Choroid plexus epithelial cell (primary cell): ENCODE data around the gene CRIP3.

Source experiments
- DNase-seq: peaks from one replicate; pipeline ENCODE4 v3.0.0-alpha.2; 2010; ENCODE audit warnings: low read depth
- H3K4me3 ChIP-seq: 2 replicates; pipeline ENCODE4 v1.5.1; 2011; ENCODE audit warnings: low read depth, mild to moderate bottlenecking, control low read depth, low read length, moderate library complexity
- CTCF ChIP-seq: conservative IDR thresholded peaks from 2 replicates; pipeline ENCODE4 v1.5.1; 2011; ENCODE audit warnings: low read depth, mild to moderate bottlenecking, control low read depth, inconsistent platforms, low read length, moderate library complexity

CRIP3 gene

DNA sequence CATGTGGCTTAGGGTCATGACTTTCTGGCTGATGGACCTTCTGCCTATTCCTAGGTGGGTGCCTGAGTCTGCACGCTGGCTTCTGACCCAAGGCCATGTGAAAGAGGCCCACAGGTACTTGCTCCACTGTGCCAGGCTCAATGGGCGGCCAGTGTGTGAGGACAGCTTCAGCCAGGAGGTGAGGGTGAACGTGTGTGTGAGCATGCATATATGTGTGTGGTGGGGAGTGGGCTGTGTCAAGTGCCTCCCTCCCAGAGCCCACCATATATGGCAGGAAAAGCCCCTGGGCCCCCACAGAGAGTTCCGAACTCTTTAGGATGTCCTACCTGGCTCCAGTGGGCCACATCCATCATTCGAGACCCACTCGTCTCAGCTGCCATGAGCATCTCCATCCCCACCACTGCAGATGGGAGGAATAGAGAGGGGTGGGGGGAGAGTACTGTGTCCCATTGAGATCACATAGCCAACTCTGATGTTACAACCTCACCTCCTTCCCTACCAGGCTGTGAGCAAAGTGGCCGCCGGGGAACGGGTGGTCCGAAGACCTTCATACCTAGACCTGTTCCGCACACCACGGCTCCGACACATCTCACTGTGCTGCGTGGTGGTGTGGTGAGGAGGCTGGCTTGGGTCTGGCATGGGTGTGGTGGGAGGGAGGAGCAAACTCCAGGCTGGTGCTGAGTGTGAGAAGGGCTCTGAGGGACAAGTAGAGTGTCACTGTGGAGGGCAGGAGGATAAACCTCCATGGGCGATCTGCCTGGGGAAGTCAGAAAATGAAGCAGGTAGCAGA, 7.3 kb downstream of the CRIP3 start:
- H3K4me3 ChIP-seq: no peak overlapping the region
- DNase-seq: no peak
- no peak for TF ChIP-seq CTCF

DNA sequence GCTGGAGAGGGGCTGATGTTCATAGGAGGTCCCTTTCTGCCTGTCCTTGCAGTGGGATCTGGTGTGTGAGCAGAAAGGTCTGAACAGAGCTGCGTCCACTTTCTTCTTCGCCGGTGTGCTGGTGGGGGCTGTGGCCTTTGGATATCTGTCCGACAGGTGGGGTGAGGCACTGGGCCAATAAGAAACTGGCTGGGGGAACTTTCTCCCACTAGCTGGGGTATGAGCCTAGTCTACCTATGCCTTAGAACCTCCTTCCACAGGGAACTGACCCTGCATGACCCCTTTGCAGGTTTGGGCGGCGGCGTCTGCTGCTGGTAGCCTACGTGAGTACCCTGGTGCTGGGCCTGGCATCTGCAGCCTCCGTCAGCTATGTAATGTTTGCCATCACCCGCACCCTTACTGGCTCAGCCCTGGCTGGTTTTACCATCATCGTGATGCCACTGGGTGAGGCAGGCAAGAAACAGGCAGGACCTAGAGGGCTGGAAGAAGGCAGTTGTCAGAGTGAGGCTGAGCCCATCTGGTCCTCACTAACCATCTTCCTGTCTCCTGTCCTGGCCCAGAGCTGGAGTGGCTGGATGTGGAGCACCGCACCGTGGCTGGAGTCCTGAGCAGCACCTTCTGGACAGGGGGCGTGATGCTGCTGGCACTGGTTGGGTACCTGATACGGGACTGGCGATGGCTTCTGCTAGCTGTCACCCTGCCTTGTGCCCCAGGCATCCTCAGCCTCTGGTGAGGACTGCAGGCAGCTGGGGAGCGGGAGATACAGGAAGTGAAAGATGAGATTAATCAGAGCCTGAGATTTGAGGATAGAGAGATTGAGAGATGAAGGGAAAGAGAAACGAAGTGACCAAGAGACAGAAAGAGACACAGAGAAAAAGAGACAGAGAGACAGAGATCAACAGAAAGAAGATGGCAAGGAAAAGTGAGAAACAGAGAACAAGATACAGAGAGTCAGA, 9.0 kb downstream of the CRIP3 start:
- H3K4me3 ChIP-seq: no peak overlapping the region

DNA sequence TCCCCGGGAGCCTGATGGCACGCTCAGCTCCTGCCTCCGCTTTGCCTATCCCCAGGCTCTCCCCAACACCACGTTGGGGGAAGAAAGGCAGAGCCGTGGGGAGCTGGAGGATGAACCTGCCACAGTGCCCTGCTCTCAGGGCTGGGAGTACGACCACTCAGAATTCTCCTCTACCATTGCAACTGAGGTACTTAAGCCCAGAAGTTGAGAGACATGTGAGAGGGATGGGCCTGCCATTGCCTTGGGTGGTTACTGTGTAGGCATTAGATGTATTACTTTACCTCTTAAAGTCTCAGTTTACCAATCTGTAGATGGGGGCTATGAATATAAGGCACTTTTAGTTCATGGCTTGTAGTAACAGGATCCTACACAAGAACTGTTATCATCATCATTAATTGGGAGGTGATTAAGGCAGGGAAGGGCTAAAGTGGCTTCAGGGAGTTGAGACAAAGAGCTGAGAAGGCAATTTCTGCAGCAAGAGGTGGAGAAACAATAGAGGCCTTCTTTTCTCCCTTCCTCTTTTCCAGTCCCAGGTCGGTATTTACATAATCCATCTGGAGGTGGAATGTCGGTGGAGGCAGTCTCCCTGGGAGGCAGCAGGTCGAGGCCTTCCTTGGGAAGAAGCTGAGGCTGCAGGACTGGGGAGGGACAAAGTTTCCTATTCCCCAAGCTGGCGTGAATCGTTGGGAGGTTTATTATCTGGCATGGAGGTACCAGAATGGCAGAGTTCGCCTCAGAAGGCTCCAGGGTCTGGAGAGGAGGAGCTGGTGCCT, 9.9 kb downstream of the CRIP3 start:
- no peak overlapping the region for H3K4me3 ChIP-seq
- no peak for TF ChIP-seq CTCF
- DNase-seq: no peak

More for the DNA sequence above, 9.0 kb downstream of the CRIP3 start:
- TF ChIP-seq CTCF: no peak
- DNase-seq: no peak

DNA sequence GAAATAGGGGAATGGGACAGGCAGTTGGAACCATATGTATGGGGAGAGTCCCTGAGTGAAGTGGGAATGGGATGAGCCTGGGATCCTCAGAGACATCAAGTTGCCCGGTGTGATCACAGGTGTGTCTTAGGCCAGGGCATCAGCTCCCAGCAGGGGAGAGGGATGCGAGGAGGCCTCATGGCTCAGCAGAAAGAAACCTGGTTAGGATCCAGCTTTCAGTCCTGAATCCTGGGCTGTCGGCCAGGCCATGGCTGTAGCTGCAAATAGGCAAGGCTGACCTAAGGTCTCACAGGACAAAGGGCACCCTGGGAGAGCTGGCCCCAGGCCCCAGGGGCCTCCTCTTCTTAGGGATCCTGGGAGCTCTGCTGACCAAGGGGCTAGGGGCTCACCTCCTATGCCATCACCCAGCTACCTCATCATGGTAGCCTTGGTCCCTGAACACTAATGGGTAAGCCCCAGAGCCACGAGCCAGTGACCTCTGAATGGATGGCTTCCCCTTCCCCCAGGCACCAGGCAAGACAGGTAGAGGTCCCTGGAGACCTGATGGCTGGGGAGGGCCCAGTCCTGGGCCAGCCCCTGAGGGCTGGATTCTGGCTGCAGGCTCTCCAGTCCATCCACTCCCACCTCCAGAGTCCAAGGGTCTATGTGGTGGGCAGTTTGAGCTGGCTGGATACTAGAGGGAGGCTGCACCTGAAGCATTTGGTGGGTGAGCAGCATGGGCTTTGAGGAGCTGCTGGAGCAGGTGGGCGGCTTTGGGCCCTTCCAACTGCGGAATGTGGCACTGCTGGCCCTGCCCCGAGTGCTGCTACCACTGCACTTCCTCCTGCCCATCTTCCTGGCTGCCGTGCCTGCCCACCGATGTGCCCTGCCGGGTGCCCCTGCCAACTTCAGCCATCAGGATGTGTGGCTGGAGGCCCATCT, 10.7 kb downstream of the CRIP3 start, which contains the start of gene SLC22A7:
Gene SLC22A7 (plus strand): TSS at position 617 of the 921 bp plus-strand sequence. CDS start 99 bp downstream, at position 716.
- peak; percentile 17 for DNase-seq
- H3K4me3 ChIP-seq: no peak within 1 kb of the TSS
- no peak for TF ChIP-seq CTCF

- H3K4me3 ChIP-seq: no peak overlapping the region
- no peak for DNase-seq
- TF ChIP-seq CTCF: no peak
These were observed 11.7 kb downstream of the CRIP3 start for GRCh38 chr6:43296780-43297497.
